Mesendoderm (in vitro differentiated cells): ENCODE data around the gene CNOT6L.
A peak's percentile ranks its signal among the peaks of the same experiment; 100 is the strongest.

ENCODE experiments used
- DNase-seq: peaks from one replicate; pipeline ENCODE4 v3.0.0; 2013
- H2AK5ac ChIP-seq: 2 replicates; pipeline ENCODE4 v1.6.1; 2013; ENCODE audit warnings: low read length, inconsistent platforms
- H2BK120ac ChIP-seq: 2 replicates; pipeline ENCODE4 v1.6.1; 2013; ENCODE audit warnings: low read depth, mild to moderate bottlenecking, low read length, moderate library complexity, mixed read lengths
- H2BK15ac ChIP-seq: replicated peaks from 2 replicates; pipeline ENCODE4 v1.6.1; 2013; ENCODE audit warnings: low read depth, mild to moderate bottlenecking, moderate library complexity
- H2BK5ac ChIP-seq: 2 replicates; pipeline ENCODE4 v1.6.1; 2013; ENCODE audit warnings: low read length, inconsistent platforms
- H3K18ac ChIP-seq: 2 replicates; pipeline ENCODE4 v1.6.1; 2013; ENCODE audit warnings: mild to moderate bottlenecking, low read length, mixed read lengths
- H3K23ac ChIP-seq: one replicate; pipeline ENCODE4 v1.6.1; 2013; ENCODE audit warnings: low read length
- H3K27ac ChIP-seq: 2 replicates; pipeline ENCODE4 v1.5.1; 2013; ENCODE audit warnings: low read depth, mild to moderate bottlenecking, inconsistent platforms, low read length, moderate library complexity
- H3K27me3 ChIP-seq: 2 replicates; pipeline ENCODE4 v1.6.1; 2013; ENCODE audit warnings: low read length, control low read depth, mild to moderate bottlenecking, inconsistent platforms; ENCODE audit not compliant: insufficient read depth, poor library complexity
- H3K36me3 ChIP-seq: 2 replicates; pipeline ENCODE4 v1.6.1; 2013; ENCODE audit warnings: low read length, inconsistent platforms; ENCODE audit not compliant: control insufficient read depth, insufficient read depth
- H3K4ac ChIP-seq: one replicate; pipeline ENCODE4 v1.6.1; 2013; ENCODE audit warnings: low read depth, mild to moderate bottlenecking, low read length, moderate library complexity
- H3K4me1 ChIP-seq: 2 replicates; pipeline ENCODE4 v1.6.1; 2013; ENCODE audit warnings: low read depth, low read length, inconsistent platforms; ENCODE audit not compliant: control insufficient read depth
- H3K4me2 ChIP-seq: 2 replicates; pipeline ENCODE4 v1.6.1; 2013; ENCODE audit warnings: low read length
- H3K4me3 ChIP-seq: 2 replicates; pipeline ENCODE4 v1.5.1; 2013; ENCODE audit warnings: mild to moderate bottlenecking, low read length
- H3K56ac ChIP-seq: one replicate; pipeline ENCODE4 v1.6.1; 2013; ENCODE audit warnings: low read length
- H3K79me1 ChIP-seq: 2 replicates; pipeline ENCODE4 v1.6.1; 2013; ENCODE audit warnings: low read length, inconsistent platforms
- H3K79me2 ChIP-seq: 2 replicates; pipeline ENCODE4 v1.6.1; 2013; ENCODE audit warnings: mild to moderate bottlenecking, low read length; ENCODE audit not compliant: control insufficient read depth, insufficient read depth
- H3K9ac ChIP-seq: 2 replicates; pipeline ENCODE4 v1.6.1; 2013; ENCODE audit warnings: low read length, inconsistent platforms
- H4K5ac ChIP-seq: one replicate; pipeline ENCODE4 v1.6.1; 2013; ENCODE audit warnings: low read length
- H4K8ac ChIP-seq: one replicate; pipeline ENCODE4 v1.6.1; 2013; ENCODE audit warnings: low read depth, mild to moderate bottlenecking, control low read depth, low read length, moderate library complexity
- WGBS: extraction: QIAGEN DNeasy Blood & Tissue Kit; methylation state at CpG from one replicate; pipeline ENCODE4 v1.1.7; 2013; ENCODE audit warnings: low lambda C conversion rate, missing lambda C conversion rate; ENCODE audit not compliant: insufficient coverage; ENCODE audit errors: extremely low coverage; 5-methylcytosine and 5-hydroxymethylcytosine counted together

Gene CNOT6L

GRCh38 chr4:77695774-77696173 lies 123.4 kb downstream of the CNOT6L start:
- no peak overlapping the region for H3K27ac ChIP-seq
- no peak overlapping the region for H3K18ac ChIP-seq
- no CpG with 5 or more reads among the region's 2 CpGs for WGBS
- no peak overlapping the region for H3K4me2 ChIP-seq
- no peaks in the 10 kb centered on the region for H3K4me1 ChIP-seq
- no peak overlapping the region for H2BK120ac ChIP-seq
- H3K9ac ChIP-seq, result no peak overlapping the region
- H3K27me3 ChIP-seq, result no peaks in the 10 kb centered on the region
- H3K36me3 ChIP-seq, result no peaks in the 10 kb centered on the region
- no peak overlapping the region for H2AK5ac ChIP-seq
- H4K5ac ChIP-seq, result no peak overlapping the region
- no peak overlapping the region for H2BK15ac ChIP-seq
- H3K79me2 ChIP-seq, result no peaks in the 10 kb centered on the region
- H4K8ac ChIP-seq, result no peak overlapping the region
- H3K23ac ChIP-seq, result no peak overlapping the region
- H3K79me1 ChIP-seq, result no peaks in the 10 kb centered on the region
- DNase-seq, result peak; percentile 71
- H3K56ac ChIP-seq, result no peak overlapping the region
- no peak overlapping the region for H3K4me3 ChIP-seq
- no peak overlapping the region for H3K4ac ChIP-seq
- H2BK5ac ChIP-seq, result no peak overlapping the region

- Histone ChIP-seq H3K18ac (no peak overlapping the region), H2BK5ac (no peak overlapping the region), H3K4me1 (no peaks in the 10 kb centered on the region)
Measured at GRCh38 chr4:77692847-77693432, 126.2 kb downstream of the CNOT6L start.

DNA sequence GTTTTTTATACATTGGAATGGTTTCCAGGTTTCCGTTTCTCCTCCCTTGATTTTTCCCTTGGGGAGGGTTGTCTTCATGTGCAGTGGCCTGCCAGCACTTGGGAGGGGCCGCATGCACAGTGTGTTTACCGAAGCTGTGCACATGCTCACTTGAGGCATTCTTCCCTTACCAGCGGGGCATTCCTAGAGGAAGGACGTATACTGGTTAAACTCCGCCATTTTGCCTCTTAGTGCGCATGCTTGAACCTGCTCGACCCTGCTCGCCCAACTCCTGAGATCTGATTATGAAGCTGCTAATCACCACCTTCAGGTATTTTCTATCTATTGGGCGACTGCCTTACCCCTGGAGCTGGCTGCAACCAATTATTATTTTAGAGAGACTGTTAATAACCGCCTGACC lies 137.4 kb downstream of the CNOT6L start:
- Histone ChIP-seq H3K27ac (no peak overlapping the region), H2AK5ac (no peak overlapping the region), H4K5ac (no peak overlapping the region), H2BK5ac (no peak overlapping the region), H3K56ac (no peak overlapping the region), H3K79me1 (no peaks in the 10 kb centered on the region), H3K23ac (no peak overlapping the region), H3K27me3 (no peaks in the 10 kb centered on the region), H2BK120ac (no peak overlapping the region), H3K4ac (no peak overlapping the region), H3K9ac (no peak overlapping the region), H3K4me3 (no peak overlapping the region), H2BK15ac (no peak overlapping the region), H3K79me2 (no peaks in the 10 kb centered on the region), H3K4me1 (no peaks in the 10 kb centered on the region), H3K36me3 (no peaks in the 10 kb centered on the region), H3K18ac (no peak overlapping the region), H4K8ac (no peak overlapping the region), H3K4me2 (no peak overlapping the region)
- no peak for DNase-seq
- no CpG with 5 or more reads among the region's 11 CpGs for WGBS

More at GRCh38 chr4:77692847-77693432, 126.2 kb downstream of the CNOT6L start:
- no peak overlapping the region for H3K9ac ChIP-seq
- no peak overlapping the region for H2AK5ac ChIP-seq
- no peak overlapping the region for H3K23ac ChIP-seq
- DNase-seq, result peak; percentile 20
- no peaks in the 10 kb centered on the region for H3K79me2 ChIP-seq
- no peak overlapping the region for H3K56ac ChIP-seq
- no CpG with 5 or more reads among the region's 5 CpGs for WGBS
- H3K27ac ChIP-seq, result no peak overlapping the region
- no peak overlapping the region for H3K4me3 ChIP-seq
- H3K4me2 ChIP-seq, result no peak overlapping the region
- no peak overlapping the region for H4K8ac ChIP-seq
- no peak overlapping the region for H4K5ac ChIP-seq
- H2BK120ac ChIP-seq, result no peak overlapping the region
- no peak overlapping the region for H2BK15ac ChIP-seq
- H3K79me1 ChIP-seq, result no peaks in the 10 kb centered on the region
- no peak overlapping the region for H3K4ac ChIP-seq
- no peaks in the 10 kb centered on the region for H3K27me3 ChIP-seq
- no peaks in the 10 kb centered on the region for H3K36me3 ChIP-seq

GRCh38 chr4:77676842-77677241 lies 142.3 kb downstream of the CNOT6L start:
- DNase-seq, result no peak
- Histone ChIP-seq H3K79me1 (no peaks in the 10 kb centered on the region), H3K27me3 (no peaks in the 10 kb centered on the region), H3K23ac (no peak overlapping the region), H3K4me2 (no peak overlapping the region), H3K4ac (no peak overlapping the region), H2AK5ac (no peak overlapping the region), H3K56ac (no peak overlapping the region), H2BK120ac (no peak overlapping the region), H2BK5ac (no peak overlapping the region), H3K36me3 (no peaks in the 10 kb centered on the region), H3K9ac (no peak overlapping the region), H4K5ac (no peak overlapping the region), H3K18ac (no peak overlapping the region), H3K4me1 (no peaks in the 10 kb centered on the region), H3K4me3 (no peak overlapping the region), H4K8ac (no peak overlapping the region), H3K27ac (no peak overlapping the region), H2BK15ac (no peak overlapping the region), H3K79me2 (no peaks in the 10 kb centered on the region)
- WGBS, result no CpG with 5 or more reads among the region's 3 CpGs

DNA sequence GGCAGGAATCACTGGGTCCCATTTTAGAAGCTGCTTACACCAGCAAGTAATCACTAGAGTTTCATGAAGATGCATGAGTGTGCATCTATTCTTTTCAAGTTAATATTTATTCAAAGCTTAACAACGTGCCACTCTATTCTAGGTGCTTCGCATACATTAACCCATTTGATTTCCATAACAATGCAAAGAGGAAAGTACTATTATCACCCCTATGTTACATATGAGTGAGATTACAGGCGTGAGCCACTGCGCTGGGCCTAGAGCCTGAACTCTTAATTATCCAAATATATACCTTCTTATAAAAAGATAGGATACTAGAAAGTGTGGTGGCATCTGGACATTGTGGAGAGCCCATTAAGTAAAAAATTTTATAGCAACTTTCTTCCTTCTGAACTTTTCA lies 148.1 kb downstream of the CNOT6L start:
- Histone ChIP-seq H3K36me3 (no peaks in the 10 kb centered on the region), H3K27me3 (no peaks in the 10 kb centered on the region), H2BK15ac (no peak overlapping the region), H3K23ac (no peak overlapping the region), H3K27ac (no peak overlapping the region), H3K79me2 (no peaks in the 10 kb centered on the region), H3K9ac (no peak overlapping the region), H3K4ac (no peak overlapping the region), H3K4me2 (no peak overlapping the region), H4K8ac (no peak overlapping the region), H2AK5ac (no peak overlapping the region), H2BK120ac (no peak overlapping the region), H3K79me1 (no peaks in the 10 kb centered on the region), H3K18ac (no peak overlapping the region), H3K56ac (no peak overlapping the region), H4K5ac (no peak overlapping the region), H3K4me1 (no peaks in the 10 kb centered on the region), H3K4me3 (no peak overlapping the region), H2BK5ac (no peak overlapping the region)
- no peak for DNase-seq
- WGBS, result no CpG with 5 or more reads among the region's 4 CpGs

- Histone ChIP-seq H3K79me1 (no peaks in the 10 kb centered on the region), H2BK120ac (no peak overlapping the region), H2AK5ac (no peak overlapping the region), H3K56ac (no peak overlapping the region), H3K4me3 (no peak overlapping the region), H4K5ac (no peak overlapping the region), H3K23ac (no peak overlapping the region), H3K18ac (no peak overlapping the region), H3K4ac (no peak overlapping the region), H4K8ac (no peak overlapping the region), H3K9ac (no peak overlapping the region), H3K4me2 (no peak overlapping the region), H3K27ac (no peak overlapping the region), H3K36me3 (no peaks in the 10 kb centered on the region), H3K79me2 (no peaks in the 10 kb centered on the region), H2BK15ac (no peak overlapping the region), H3K27me3 (no peaks in the 10 kb centered on the region), H3K4me1 (no peaks in the 10 kb centered on the region), H2BK5ac (no peak overlapping the region)
- DNase-seq, result no peak
- no CpG with 5 or more reads among the region's 7 CpGs for whole genome bisulfite sequencing
Measured at GRCh38 chr4:77669946-77670590, 149.1 kb downstream of the CNOT6L start.
